ENCODE results near the gene LYPD1.

GRCh38 chr2:132607426-132608090 lies 62.4 kb downstream of the LYPD1 start:
- TF ChIP-seq CTCF (IDR thresholded peaks at IDR 0.05) = no peak
- TF ChIP-seq POLR2A (IDR thresholded peaks at IDR 0.05) = no peak

All from right lobe of liver (tissue), 4 donors.